ENCODE data around the gene APEH.

Gene APEH

GRCh38 chr3:49673715-49674496 lies at the start of gene APEH:
APEH (plus strand) TSS chr3:49674351; CDS start chr3:49674402, 51 bp downstream.
- peak within 1 kb of the TSS; percentile 94 for H3K27ac Mint-ChIP-seq
- peaks cover 38% of the 10 kb centered on the region for H3K4me1 Mint-ChIP-seq
- no peaks in the 10 kb centered on the region for H3K27me3 Mint-ChIP-seq
- peaks cover 4% of the 10 kb centered on the region for H3K36me3 Mint-ChIP-seq
- peak within 1 kb of the TSS; percentile 89 for H3K4me3 Mint-ChIP-seq
- H3K9me3 Mint-ChIP-seq, result no peaks in the 10 kb centered on the region

GRCh38 chr3:49625071-49625470 lies 49.1 kb upstream of the APEH start:
- H3K9me3 Mint-ChIP-seq, result no peaks in the 10 kb centered on the region
- H3K27me3 Mint-ChIP-seq, result no peaks in the 10 kb centered on the region
- no peak overlapping the region for H3K27ac Mint-ChIP-seq
- no peak overlapping the region for H3K4me3 Mint-ChIP-seq
- H3K4me1 Mint-ChIP-seq, result no peaks in the 10 kb centered on the region
- H3K36me3 Mint-ChIP-seq, result no peaks in the 10 kb centered on the region

DNA sequence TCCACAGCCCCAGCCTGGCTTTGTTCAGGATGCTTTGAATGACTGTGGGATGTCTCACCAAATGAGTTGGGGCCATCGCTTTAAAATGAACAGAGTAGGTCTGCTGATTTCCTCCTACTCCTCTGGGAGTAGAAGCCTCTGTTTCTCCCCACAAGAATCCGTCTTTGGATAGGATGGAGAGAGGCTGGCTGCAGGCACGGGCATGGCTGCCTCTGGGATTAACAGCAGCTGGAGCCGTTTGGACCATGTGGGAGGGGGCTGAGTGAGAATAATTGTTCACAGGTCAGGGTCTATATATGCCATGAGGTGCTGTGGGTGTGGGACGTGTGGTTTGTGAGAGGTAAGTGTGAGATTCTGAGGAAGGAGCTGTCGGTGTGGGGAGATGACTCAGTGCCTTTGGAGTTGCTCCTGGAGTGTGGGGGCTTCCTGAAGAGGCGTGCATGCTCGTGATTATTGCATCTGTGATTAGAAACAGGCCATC lies 48.0 kb upstream of the APEH start:
- Mint-ChIP-seq H3K27ac (no peak overlapping the region), H3K4me3 (no peak overlapping the region), H3K36me3 (peaks cover 3% of the 10 kb centered on the region), H3K27me3 (no peaks in the 10 kb centered on the region), H3K4me1 (no peaks in the 10 kb centered on the region), H3K9me3 (no peaks in the 10 kb centered on the region)

DNA sequence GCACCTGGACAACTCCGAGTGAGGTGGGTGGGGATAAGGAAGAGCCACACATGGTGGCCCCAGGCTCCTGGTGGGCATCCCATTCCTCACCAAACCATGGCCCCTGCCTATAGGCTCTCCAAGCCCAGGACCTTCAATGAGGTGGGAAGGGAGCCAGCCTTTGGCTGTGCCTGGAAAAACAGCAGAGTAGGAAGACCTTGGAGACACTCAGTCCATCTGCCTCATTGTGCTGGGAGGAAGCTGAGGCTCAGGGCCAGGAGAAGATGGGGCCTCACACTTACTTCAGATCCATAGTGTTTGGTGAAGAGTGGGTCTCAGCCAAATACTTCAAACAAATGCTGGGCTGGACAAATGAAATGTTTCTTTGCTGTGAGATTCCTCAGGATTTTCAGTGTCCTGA lies 47.4 kb upstream of the APEH start:
- no peaks in the 10 kb centered on the region for H3K4me1 Mint-ChIP-seq
- H3K4me3 Mint-ChIP-seq, result no peak overlapping the region
- peaks cover 3% of the 10 kb centered on the region for H3K36me3 Mint-ChIP-seq
- peaks cover under 1% of the 10 kb centered on the region for H3K27me3 Mint-ChIP-seq
- no peaks in the 10 kb centered on the region for H3K9me3 Mint-ChIP-seq
- H3K27ac Mint-ChIP-seq, result no peak overlapping the region

GRCh38 chr3:49627634-49628033 lies 46.5 kb upstream of the APEH start:
- peaks cover 3% of the 10 kb centered on the region for H3K36me3 Mint-ChIP-seq
- H3K4me1 Mint-ChIP-seq, result no peaks in the 10 kb centered on the region
- H3K9me3 Mint-ChIP-seq, result no peaks in the 10 kb centered on the region
- H3K4me3 Mint-ChIP-seq, result no peak overlapping the region
- H3K27ac Mint-ChIP-seq, result no peak overlapping the region
- peaks cover 1% of the 10 kb centered on the region for H3K27me3 Mint-ChIP-seq

DNA sequence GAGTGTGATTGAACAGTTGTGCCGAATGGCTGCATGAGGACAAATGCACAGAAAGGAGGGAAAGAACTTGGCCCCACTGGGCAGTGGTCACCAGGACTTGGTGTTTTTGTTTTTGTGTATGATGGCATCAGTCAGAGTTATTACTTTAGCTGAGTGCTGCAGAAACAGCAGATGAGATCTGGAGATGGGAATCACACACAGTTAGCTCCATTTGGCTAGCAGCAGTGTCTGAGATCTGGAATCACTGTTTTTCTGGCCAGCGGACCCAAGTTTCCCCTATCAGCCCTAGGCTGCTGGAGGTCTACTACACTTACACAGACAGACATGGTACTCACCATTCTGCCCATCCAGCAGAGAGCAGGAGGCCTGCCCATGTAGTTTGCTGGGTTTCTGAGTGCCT lies 45.9 kb upstream of the APEH start:
- no peaks in the 10 kb centered on the region for H3K9me3 Mint-ChIP-seq
- H3K27me3 Mint-ChIP-seq, result peaks cover 1% of the 10 kb centered on the region
- no peaks in the 10 kb centered on the region for H3K4me1 Mint-ChIP-seq
- H3K4me3 Mint-ChIP-seq, result no peak overlapping the region
- H3K36me3 Mint-ChIP-seq, result peaks cover 3% of the 10 kb centered on the region
- H3K27ac Mint-ChIP-seq, result no peak overlapping the region

DNA sequence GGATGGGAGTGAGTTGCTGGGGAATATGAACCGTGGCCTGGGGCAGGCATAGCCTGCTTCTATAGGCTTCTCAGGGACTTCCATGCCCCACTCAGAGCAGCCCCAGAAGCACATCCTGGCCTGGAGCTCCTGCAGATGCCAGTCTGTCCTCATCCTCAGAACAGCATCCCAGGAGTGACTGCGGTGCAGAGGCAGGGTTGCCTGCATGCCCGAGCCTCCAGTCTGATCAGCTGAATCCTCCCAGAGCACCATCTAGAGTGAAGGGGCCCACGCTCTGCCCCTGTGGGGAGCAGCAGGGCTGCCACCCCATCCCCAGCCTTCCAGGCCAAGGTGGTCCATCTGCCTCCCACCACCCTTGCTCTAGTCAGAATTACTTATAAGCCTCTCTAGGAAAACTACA lies 44.7 kb upstream of the APEH start:
- no peaks in the 10 kb centered on the region for H3K9me3 Mint-ChIP-seq
- no peak overlapping the region for H3K27ac Mint-ChIP-seq
- H3K36me3 Mint-ChIP-seq, result peaks cover 3% of the 10 kb centered on the region
- H3K4me1 Mint-ChIP-seq, result no peaks in the 10 kb centered on the region
- no peak overlapping the region for H3K4me3 Mint-ChIP-seq
- H3K27me3 Mint-ChIP-seq, result peaks cover 1% of the 10 kb centered on the region

DNA sequence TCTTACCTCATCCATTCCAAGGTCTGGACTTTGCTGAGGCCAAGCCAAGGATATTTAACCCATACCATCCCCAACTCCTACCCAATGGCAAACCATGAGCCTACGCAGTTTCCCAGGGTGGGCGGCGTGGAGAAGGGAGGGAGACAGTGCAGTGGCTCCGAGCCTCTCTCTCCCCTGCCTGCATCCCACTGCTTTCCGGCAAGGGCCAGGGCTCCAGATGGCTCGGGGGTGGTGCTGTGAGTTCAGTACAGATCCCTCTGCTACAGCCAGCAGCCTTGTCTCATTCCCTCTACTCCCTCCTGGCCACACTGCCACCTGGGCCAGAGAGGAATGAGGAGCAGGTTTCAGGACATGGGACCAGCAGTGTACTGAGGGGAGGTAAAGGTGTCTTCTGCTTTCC lies 44.3 kb upstream of the APEH start:
- H3K9me3 Mint-ChIP-seq, result no peaks in the 10 kb centered on the region
- H3K27me3 Mint-ChIP-seq, result peaks cover 1% of the 10 kb centered on the region
- no peak overlapping the region for H3K4me3 Mint-ChIP-seq

GRCh38 chr3:49630784-49631183 lies 43.4 kb upstream of the APEH start:
- Mint-ChIP-seq H3K27ac (no peak overlapping the region), H3K4me1 (no peaks in the 10 kb centered on the region), H3K4me3 (no peak overlapping the region), H3K9me3 (no peaks in the 10 kb centered on the region), H3K27me3 (peaks cover 1% of the 10 kb centered on the region), H3K36me3 (peaks cover 3% of the 10 kb centered on the region)

More for the DNA sequence above, 44.3 kb upstream of the APEH start:
- Mint-ChIP-seq H3K4me1 (no peaks in the 10 kb centered on the region), H3K36me3 (peaks cover 3% of the 10 kb centered on the region), H3K27ac (no peak overlapping the region)

DNA sequence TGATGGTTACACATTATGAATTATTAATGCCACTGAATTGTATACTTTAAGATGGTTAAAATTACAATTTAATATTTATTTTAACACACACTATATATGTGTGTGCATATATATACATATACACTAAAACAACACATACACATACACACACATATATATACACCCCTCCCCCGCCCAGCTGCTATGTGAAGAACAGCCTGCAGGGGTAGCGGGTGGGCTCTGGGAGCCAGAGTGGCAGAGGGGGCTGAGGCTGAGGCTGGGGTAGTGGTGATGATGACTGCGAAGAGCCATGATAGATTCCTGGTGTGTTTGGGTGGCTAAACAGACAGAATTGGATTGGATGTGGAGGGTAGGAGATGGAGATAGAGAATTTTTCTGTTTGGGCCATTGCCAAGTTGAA lies 39.4 kb upstream of the APEH start:
- H3K36me3 Mint-ChIP-seq, result peaks cover 3% of the 10 kb centered on the region
- H3K27ac Mint-ChIP-seq, result no peak overlapping the region
- H3K4me1 Mint-ChIP-seq, result no peaks in the 10 kb centered on the region
- no peak overlapping the region for H3K4me3 Mint-ChIP-seq
- H3K9me3 Mint-ChIP-seq, result no peaks in the 10 kb centered on the region
- peaks cover 1% of the 10 kb centered on the region for H3K27me3 Mint-ChIP-seq

DNA sequence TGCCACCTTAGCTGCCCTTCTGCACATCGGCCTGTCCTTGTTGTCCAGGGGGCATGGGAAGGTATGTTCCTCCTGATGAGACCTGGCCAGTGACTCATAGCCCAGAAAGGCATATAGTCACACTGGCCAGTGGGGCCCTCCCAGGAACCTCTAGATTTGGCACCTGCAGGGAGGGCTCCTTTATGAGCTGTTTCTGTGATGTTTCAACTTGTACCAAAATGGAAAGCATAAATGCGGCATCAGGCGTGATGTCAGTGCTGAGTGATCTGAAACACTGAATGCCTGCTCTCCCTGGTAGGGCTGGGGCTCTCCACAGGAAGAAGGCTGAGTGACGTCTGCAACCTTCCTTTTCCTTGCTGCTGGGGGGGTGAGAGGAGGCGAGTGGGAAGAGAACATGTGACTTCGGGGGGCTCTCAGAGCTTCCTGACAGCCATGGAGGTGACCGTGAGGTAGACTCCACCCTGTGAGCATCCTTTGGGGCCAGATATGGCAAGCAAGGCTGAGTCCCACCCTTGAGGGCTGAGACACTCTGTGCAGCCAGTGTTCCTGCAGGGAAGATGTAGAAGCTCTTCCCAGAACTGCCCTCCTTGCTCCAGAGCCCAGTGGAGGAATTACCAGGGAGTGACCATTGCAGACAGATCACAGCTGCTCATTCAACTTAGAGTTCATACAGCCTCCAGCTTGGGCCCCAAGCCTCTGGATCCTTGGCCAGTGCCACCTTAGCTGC lies 37.1 kb upstream of the APEH start:
- Mint-ChIP-seq H3K36me3 (no peaks in the 10 kb centered on the region), H3K9me3 (no peaks in the 10 kb centered on the region), H3K4me1 (no peaks in the 10 kb centered on the region), H3K27me3 (no peaks in the 10 kb centered on the region), H3K4me3 (no peak overlapping the region), H3K27ac (no peak overlapping the region)

GRCh38 chr3:49638445-49638844 lies 35.7 kb upstream of the APEH start:
- no peaks in the 10 kb centered on the region for H3K27me3 Mint-ChIP-seq
- no peaks in the 10 kb centered on the region for H3K9me3 Mint-ChIP-seq
- no peak overlapping the region for H3K4me3 Mint-ChIP-seq
- H3K36me3 Mint-ChIP-seq, result no peaks in the 10 kb centered on the region
- H3K4me1 Mint-ChIP-seq, result no peaks in the 10 kb centered on the region
- no peak overlapping the region for H3K27ac Mint-ChIP-seq

GRCh38 chr3:49639551-49639950 lies 34.6 kb upstream of the APEH start:
- H3K9me3 Mint-ChIP-seq, result no peaks in the 10 kb centered on the region
- H3K27ac Mint-ChIP-seq, result no peak overlapping the region
- no peaks in the 10 kb centered on the region for H3K36me3 Mint-ChIP-seq
- no peaks in the 10 kb centered on the region for H3K4me1 Mint-ChIP-seq
- no peaks in the 10 kb centered on the region for H3K27me3 Mint-ChIP-seq
- no peak overlapping the region for H3K4me3 Mint-ChIP-seq

GRCh38 chr3:49641292-49641691 lies 32.9 kb upstream of the APEH start:
- Mint-ChIP-seq H3K27me3 (no peaks in the 10 kb centered on the region), H3K36me3 (no peaks in the 10 kb centered on the region), H3K4me1 (no peaks in the 10 kb centered on the region), H3K9me3 (no peaks in the 10 kb centered on the region), H3K27ac (no peak overlapping the region), H3K4me3 (no peak overlapping the region)

DNA sequence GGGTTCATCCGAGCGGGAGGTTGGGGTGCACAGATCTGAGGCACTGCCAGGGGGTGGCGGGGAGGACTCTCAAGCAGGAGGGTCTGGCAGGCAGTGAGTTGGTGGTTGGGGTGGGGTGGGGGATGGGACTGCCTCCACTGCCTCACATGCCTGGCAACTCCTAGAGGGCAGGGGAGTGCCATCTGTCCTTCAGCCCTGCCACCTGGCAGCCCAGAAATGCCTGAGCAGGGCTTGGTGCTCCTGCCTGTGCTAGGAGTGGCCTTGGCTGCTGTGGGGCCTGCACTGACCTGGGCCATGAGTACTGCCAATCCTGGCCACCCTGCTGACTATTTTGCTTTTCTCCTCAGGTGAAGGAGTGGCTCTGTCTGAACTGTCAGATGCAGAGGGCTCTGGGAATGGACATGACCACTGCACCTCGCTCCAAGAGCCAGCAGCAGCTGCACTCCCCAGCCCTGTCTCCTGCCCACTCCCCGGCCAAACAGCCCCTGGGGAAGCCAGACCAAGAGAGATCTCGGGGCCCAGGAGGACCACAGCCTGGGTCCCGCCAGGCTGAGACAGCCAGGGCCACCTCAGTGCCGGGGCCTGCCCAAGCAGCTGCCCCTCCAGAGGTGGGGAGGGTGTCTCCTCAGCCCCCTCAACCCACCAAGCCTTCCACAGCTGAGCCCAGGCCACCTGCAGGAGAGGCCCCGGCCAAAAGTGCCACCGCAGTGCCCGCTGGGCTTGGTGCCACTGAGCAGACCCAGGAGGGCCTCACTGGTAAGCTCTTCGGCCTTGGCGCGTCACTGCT lies 32.0 kb upstream of the APEH start:
- Mint-ChIP-seq H3K27me3 (no peaks in the 10 kb centered on the region), H3K36me3 (no peaks in the 10 kb centered on the region), H3K4me3 (no peak overlapping the region), H3K4me1 (no peaks in the 10 kb centered on the region), H3K27ac (no peak overlapping the region), H3K9me3 (no peaks in the 10 kb centered on the region)

GRCh38 chr3:49642708-49643145 lies 31.4 kb upstream of the APEH start:
- Mint-ChIP-seq H3K27ac (no peak overlapping the region), H3K9me3 (no peaks in the 10 kb centered on the region), H3K4me1 (no peaks in the 10 kb centered on the region)

More at GRCh38 chr3:49642708-49643145, 31.4 kb upstream of the APEH start:
- Mint-ChIP-seq H3K36me3 (no peaks in the 10 kb centered on the region), H3K27me3 (no peaks in the 10 kb centered on the region), H3K4me3 (no peak overlapping the region)

Measured in activated naive CD4-positive, alpha-beta T cell treated with anti-CD3 and anti-CD28 coated beads, Interleukin-2, amount 50 U/mL, for 24 hours (primary cell).